Heart left ventricle (tissue), 16 donors: ENCODE results near the gene HTR1B. TPM values are rescaled to one million over a fixed set of nuclear protein-coding genes. Genes with fewer than 3 reads are reported as not detected.

ENCODE experiments used
- ATAC-seq, 4 donors: fragments of 200-7000 bp; cut with Tn5 transposase; one replicate each; pipeline ENCODE4 v1.9.1; 2020 to 2022; ENCODE audit warnings: moderate library complexity in 4 of 4, mild to moderate bottlenecking in 3 of 4, moderate number of reproducible peaks in 1 of 4
- DNase-seq, 5 donors: peaks; one replicate each; pipeline ENCODE4 v3.0.0-alpha.2; 2020
- H3K27ac ChIP-seq, 12 donors: fragments of 200-600 bp; sonication (generic) in 4 of 12; one replicate each; pipeline versions ENCODE4 v1.5.0 to v1.8.0; 2016 to 2022; ENCODE audit warnings: mild to moderate bottlenecking in 2 of 12
- H3K27me3 ChIP-seq, 9 donors: fragments of 200-600 bp; sonication (generic) in 2 of 9; one replicate each; pipeline versions ENCODE4 v1.5.1 to v1.8.0; 2016 to 2022; ENCODE audit warnings: mild to moderate bottlenecking in 3 of 9
- H3K36me3 ChIP-seq, 9 donors: fragments of 200-600 bp; sonication (generic) in 2 of 9; one replicate each; pipeline versions ENCODE4 v1.5.0 to v1.8.0; 2018 to 2022; ENCODE audit warnings: mild to moderate bottlenecking in 2 of 9
- H3K4me1 ChIP-seq, 12 donors: fragments of 200-600 bp; sonication (generic) in 4 of 12; one replicate each; pipeline versions ENCODE4 v1.5.0 to v1.8.0; 2016 to 2022; ENCODE audit warnings: mild to moderate bottlenecking in 3 of 12
- H3K4me3 ChIP-seq, 12 donors: fragments of 200-600 bp; sonication (generic) in 4 of 12; one replicate each; pipeline versions ENCODE4 v1.5.0 to v1.8.0; 2017 to 2022; ENCODE audit warnings: mild to moderate bottlenecking in 9 of 12, moderate library complexity in 4 of 12
- H3K9me3 ChIP-seq, 12 donors: fragments of 200-600 bp; sonication (generic) in 4 of 12; one replicate each; pipeline versions ENCODE4 v1.5.0 to v1.8.0; 2016 to 2022; ENCODE audit warnings: mild to moderate bottlenecking in 1 of 12
- CTCF ChIP-seq, 12 donors: fragments of 200-600 bp; sonication (generic) in 4 of 12; IDR thresholded peaks; one replicate each; pipeline versions ENCODE4 v1.5.0 to v1.8.0; 2018 to 2022; ENCODE audit warnings: antibody characterized with exemption in 12 of 12, mild to moderate bottlenecking in 5 of 12
- POLR2A ChIP-seq, 2 donors: fragments of 450-650 bp; IDR thresholded peaks; one replicate each; pipeline ENCODE4 v1.6.1; 2017; ENCODE audit warnings: antibody characterized with exemption in 2 of 2, mild to moderate bottlenecking in 2 of 2, moderate library complexity in 2 of 2
- WGBS, 4 donors: extraction: QIAGEN DNeasy Blood & Tissue Kit in 2 of 4; methylation state at CpG; one replicate each; pipeline versions ENCODE4 v1.1.5 to v1.1.7; 2013 to 2018; 5-methylcytosine and 5-hydroxymethylcytosine counted together
- intact Hi-C, 10 donors: fragments of 100-400 bp; cut with DNase I; formaldehyde crosslinking; loops; one replicate each; pipeline versions ENCODE4 v1.11.1 to v1.14.2; 2022
- long read RNA-seq, 3 donors: library from polyadenylated mRNA; unstranded; transcript quantifications; one replicate each; pipeline ENCODE4 v2.0.0, GENCODE V29; 2020 to 2021
- polyA plus RNA-seq, 2 donors: library from polyadenylated mRNA; stranded (reverse); fragments of 200-250 nt; gene quantifications; one replicate each; pipeline ENCODE4 v1.2.3, GENCODE V29; 2013
- total RNA-seq, 9 donors: library from RNA; depleted of rRNA in 2 of 9; stranded (reverse); fragments of >200 nt in 2 of 9; fragmentation: NEBNext Ultra II Directional in 3 of 9; extraction: Animal tissue kit (Norgen Biotek cat#: 25700) in 3 of 9; gene quantifications; one replicate each; pipeline versions ENCODE4 v1.1.0 to v1.2.4, GENCODE V29; 2016 to 2023
- donor health status: ischemic (EF 13 %, LVEDD 7.1; RV severe dilation, severe dysfunction).
- donor health status: healthy with polysubstance abuse.
- donor health status: DM: no; HTN: yes; CAD: no.
- donor health status: DM: no; HTN: no; CAD: no.
- donor health status: ischemic (EF 25% LVEDD 6.9; RV normal size, moderate dysfunction).
- donor health status: ischemic (EF 25% LVEDD 5.7; RV mildly dilated, moderate dysfunction).
- donor health status: healthy.
- donor health status: DM: yes; HTN: yes; CAD: no.
- donor health status: ischemic (EF 35%, LVEDD 5.7; RV mildly dilated, moderate dysfunction).
- donor health status: nonischemic (EF 11% LVEDD 7.7; RV severe dilation, severe dysfunction).
- donor health status: DM: yes; HTN: yes; CAD: no.
- donor health status: PGD.
- donor health status: ischemic (EF 29% LVEDD 5.4; RV normal size, mild dysfunction).
- donor health status: nonischemic (EF 23%, LVEDD 6.1; RV moderate dilation, normal function).

HTR1B gene
- total RNA-seq, result under 1 TPM in 1 of 9 donors, not detected in 8; 0.10 TPM
- polyA plus RNA-seq, result under 1 TPM in 1 of 2 donors, not detected in 1; 0.03 TPM
- long read RNA-seq, donor 1, result 0 reads
- long read RNA-seq, donor 2, result 0 reads
- long read RNA-seq, donor 3, result 0 reads

GRCh38 chr6:77463308-77463860, at the start of gene HTR1B:
HTR1B (minus strand) TSS chr6:77463491; CDS start chr6:77463403, 88 bp downstream.
- ATAC-seq, result peak in 1 of 4 donors; percentile 16
- intact Hi-C loops, result loop anchor here in 1 of 10 donors (5.0 kb wide), 1 partner anchor 776 kb away; no protein-coding TSS in a partner anchor

GRCh38 chr6:77512554-77512953, 49.3 kb upstream of the HTR1B start:
- no peak overlapping the region for H3K27ac ChIP-seq
- intact Hi-C loops, result no loop called here
- H3K4me1 ChIP-seq, result no peaks in the 10 kb centered on the region
- H3K4me3 ChIP-seq, result no peak overlapping the region
- peaks cover 0 to 45% (median 28%) of the 10 kb centered on the region in 12 donors for H3K9me3 ChIP-seq
- H3K36me3 ChIP-seq, result no peaks in the 10 kb centered on the region
- ATAC-seq (no peak), DNase-seq (no peak)
- TF ChIP-seq CTCF (IDR thresholded peaks at IDR 0.05) (no peak), POLR2A (IDR thresholded peaks at IDR 0.05) (no peak)
- no peaks in the 10 kb centered on the region for H3K27me3 ChIP-seq

More at GRCh38 chr6:77463308-77463860, at the start of gene HTR1B:
- Histone ChIP-seq H3K36me3 (no peaks in the 10 kb centered on the region), H3K27ac (no peak within 1 kb of the TSS), H3K9me3 (no peaks in the 10 kb centered on the region), H3K4me1 (peaks cover 0 to 30% (median 6%) of the 10 kb centered on the region in 12 donors), H3K4me3 (peak within 1 kb of the TSS; percentile 18 to 56 (median 49)), H3K27me3 (peaks cover 20 to 68% (median 45%) of the 10 kb centered on the region in 9 donors)
- 1 to 2% (median 1%) methylated on average over 20 to 31 of the region's 31 CpGs for WGBS, 4 donors
- TF ChIP-seq POLR2A (IDR thresholded peaks at IDR 0.05) (no peak), CTCF (IDR thresholded peaks at IDR 0.05) (no peak)
- DNase-seq, result no peak

- 64 to 80% (median 76%) methylated on average over 1 of the region's 1 CpG for WGBS, 4 donors
- no peak for DNase-seq
- TF ChIP-seq CTCF (IDR thresholded peaks at IDR 0.05) (no peak), POLR2A (IDR thresholded peaks at IDR 0.05) (no peak)
- intact Hi-C loops, result no loop called here
- no peak overlapping the region for H3K27ac ChIP-seq
- H3K9me3 ChIP-seq, result peaks cover 0 to 45% (median 28%) of the 10 kb centered on the region in 12 donors
- no peak overlapping the region for H3K4me3 ChIP-seq
- H3K4me1 ChIP-seq, result no peaks in the 10 kb centered on the region
- no peaks in the 10 kb centered on the region for H3K36me3 ChIP-seq
- no peaks in the 10 kb centered on the region for H3K27me3 ChIP-seq
- no peak for ATAC-seq
Measured at GRCh38 chr6:77511860-77512259, 48.6 kb upstream of the HTR1B start.

- H3K4me3 ChIP-seq, result no peak overlapping the region
- H3K4me1 ChIP-seq, result no peaks in the 10 kb centered on the region
- WGBS, 4 donors, result 92 to 100% (median 96%) methylated on average over 1 of the region's 1 CpG
- no peak for TF ChIP-seq CTCF (IDR thresholded peaks at IDR 0.05)
- H3K36me3 ChIP-seq, result no peaks in the 10 kb centered on the region
- no peaks in the 10 kb centered on the region for H3K27me3 ChIP-seq
- ATAC-seq, result no peak
- no peak overlapping the region for H3K27ac ChIP-seq
- intact Hi-C loops, result no loop called here
- no peaks in the 10 kb centered on the region for H3K9me3 ChIP-seq
- no peak for DNase-seq
Measured at GRCh38 chr6:77502981-77503380, 39.7 kb upstream of the HTR1B start.
